ENCODE results near the gene PKIG.
A peak's percentile ranks its signal among the peaks of the same experiment; 100 is the strongest.
"Not testable (repeated sequence)": the region's sequence is repeated elsewhere in the genome, so short reads cannot be mapped to it uniquely, and the experiment has no call there.

The PKIG gene

GRCh38 chr20:44572551-44573500 is 9.6 kb upstream of the PKIG start:
- no peak for DNase-seq (ENCODE audit: low spot score)

DNA sequence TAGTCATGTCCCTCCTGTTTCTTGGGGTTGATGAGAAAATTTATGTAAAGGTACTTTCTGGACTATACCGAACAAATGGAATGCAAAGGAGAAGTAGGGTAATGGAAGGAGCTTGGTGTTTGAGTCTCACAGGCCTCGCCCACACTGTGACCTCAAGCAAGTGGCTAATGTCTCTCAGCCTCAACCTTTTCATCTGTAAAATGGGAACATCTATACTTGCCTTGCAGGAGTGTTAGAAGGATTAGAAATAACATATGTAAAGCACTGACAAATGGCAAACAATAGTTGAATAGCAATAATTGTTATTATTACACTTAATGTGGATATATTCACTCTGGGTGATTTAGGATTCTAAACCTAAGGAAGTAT is 8.9 kb upstream of the PKIG start:
- no peak for DNase-seq (ENCODE audit: low spot score)

DNA sequence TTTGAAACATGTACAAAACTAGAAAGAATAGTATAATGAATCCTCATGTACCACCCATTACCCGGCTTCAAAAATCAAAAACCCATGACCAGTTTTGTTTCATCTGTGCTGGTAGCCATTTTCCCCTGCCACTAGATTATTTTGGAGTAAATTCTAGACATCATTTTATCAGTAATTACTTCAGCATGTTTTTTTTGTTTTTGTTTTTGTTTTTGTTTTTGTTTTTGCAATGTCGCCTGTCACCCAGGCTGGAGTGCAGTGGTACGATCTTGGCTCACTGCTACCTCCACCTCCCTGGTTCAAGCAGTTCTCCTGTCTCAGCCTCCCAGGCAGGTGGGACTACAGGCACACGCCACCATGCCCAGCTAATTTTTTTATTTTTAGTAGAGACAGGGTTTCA is 8.0 kb upstream of the PKIG start:
- no peak for DNase-seq (ENCODE audit: low spot score)

- peak; percentile 54 for DNase-seq (ENCODE audit: low spot score)
Measured at GRCh38 chr20:44576297-44576696, 6.1 kb upstream of the PKIG start.

DNA sequence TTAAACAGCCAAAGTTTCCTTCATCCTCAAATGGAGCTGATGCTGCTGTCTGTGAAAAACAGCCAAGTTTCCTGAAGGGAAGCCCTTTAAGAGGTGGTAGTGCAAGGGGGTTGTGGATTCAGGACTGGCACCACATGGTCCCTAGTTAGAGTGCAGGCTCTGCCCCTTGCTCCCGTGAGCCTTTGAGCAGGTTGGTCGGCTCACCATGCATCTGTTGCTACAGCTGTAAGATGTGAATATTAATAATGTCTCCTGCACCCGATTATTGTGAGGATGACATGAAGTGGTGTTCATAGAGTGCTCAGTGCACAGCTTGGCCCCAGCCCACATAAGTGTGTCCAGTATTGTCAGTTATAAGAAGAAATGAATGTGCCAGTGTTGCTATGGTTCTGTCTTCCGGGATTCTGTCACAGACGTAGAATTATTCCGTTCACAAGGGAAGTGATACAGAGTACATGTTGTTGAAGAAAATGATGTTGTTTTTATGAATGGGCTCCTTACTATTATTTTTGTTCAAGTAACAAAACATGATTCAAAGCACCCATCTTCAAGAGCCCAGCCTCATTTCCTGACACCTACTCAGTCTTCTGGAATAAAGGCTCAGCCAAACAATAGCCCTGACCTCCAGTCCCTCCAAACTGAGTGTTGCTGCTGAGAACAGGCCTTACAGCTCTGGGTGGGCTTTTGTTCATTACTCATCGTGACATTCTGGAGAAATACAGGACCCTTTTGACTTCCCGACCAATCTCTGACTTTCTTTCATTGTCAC is 2.9 kb upstream of the PKIG start:
- DNase-seq (ENCODE audit: low spot score): no peak

DNA sequence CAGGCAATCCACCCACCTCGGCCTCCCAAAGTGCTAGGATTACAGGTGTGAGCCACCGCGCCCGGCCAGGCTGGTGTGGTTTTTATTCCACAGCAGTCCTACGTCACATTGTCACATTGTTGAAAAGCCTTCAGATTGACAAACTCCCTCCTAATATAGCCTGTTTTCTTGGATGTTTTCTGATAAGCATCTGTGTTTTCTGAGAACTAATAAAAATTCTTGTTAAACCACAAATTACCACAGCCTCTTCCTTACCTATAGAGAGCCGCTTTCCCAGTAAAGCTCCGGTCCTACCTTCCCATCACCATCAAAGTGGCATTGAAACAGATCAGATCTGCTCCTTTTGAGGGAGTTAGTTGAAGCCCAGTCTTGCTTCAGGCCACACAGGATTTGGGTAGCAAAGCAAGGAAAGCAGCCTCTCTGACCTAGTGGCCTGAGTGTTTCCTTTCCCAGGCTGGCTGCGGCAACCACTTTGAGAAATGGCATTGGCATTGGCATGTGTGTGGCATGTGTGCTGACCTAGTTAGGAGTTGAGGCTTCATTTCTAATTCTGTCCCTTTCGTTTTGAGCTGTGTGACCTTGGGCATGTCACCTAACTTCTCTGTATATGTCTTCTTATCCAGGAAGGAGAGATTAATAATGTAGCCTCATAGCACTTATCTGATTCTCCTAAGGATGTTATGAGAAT is 1.7 kb upstream of the PKIG start:
- no peak for DNase-seq (ENCODE audit: low spot score)

- DNase-seq (ENCODE audit: low spot score): no peak
Measured at GRCh38 chr20:44581515-44581914, 864 bp upstream of the PKIG start.

GRCh38 chr20:44583157-44583556 is 778 bp downstream of the PKIG start:
- no peak for DNase-seq (ENCODE audit: low spot score)

DNA sequence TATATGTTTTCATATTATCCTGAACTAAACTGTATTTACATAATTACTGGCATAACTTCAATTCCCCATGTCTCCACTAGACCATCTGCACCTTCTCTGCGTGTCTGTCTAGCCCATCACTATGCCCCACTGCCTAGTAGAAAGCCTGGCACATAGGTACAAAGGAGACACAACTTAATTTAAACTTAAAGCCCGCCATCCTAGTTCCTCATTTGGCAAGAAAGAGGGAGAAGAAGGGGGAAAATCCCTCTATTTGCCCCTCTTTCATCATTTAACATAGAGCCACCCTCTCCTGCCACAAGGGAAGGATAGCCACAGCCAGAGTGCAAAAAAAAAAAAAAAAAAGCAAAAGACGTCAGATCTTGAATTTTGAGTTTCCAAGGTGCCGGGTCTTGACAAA is 1.8 kb downstream of the PKIG start:
- no peak for DNase-seq (ENCODE audit: low spot score)

DNA sequence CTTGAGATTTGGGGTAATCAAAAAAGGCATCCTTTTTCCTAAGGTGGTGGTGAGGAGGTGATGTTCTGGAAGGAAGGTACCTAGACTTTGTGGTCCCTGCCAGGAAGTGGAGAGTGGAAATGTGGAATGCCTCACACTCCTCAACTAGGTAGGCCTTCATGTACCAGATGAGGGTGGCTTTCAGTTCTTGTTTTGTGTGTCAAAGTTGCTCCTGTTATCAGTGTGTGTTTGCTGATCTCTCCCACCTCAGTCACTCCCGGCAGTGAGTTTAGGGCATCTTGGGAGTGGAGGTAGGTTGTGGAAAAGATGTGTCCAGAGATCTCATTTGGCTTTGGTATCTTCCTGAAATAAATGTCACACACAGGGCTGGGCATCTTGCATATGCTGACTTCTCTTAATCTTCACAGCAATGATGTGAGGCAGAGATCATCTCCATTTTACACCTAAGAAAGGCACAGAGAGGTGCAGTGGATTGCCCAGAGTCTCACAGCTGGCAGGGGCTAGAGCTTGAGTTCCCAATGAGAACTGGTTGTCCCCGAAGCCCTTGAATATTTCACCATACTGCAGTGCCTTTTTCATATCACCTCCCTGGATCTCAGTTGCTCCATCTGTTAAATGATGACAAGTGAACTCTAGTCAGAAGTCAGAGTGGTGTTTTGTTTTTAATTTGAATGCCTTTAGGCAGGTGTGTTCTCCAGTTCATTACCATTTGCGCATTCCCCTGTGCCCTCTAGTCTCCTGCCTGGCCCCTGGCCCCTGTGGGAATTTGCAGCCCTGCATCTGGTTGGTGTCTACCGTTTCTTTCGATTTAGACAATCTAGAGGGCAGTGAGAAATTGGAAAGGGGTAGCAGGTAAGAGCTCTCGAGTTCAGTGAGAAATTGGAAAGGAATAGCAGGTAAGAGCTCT is 2.9 kb downstream of the PKIG start:
- DNase-seq (ENCODE audit: low spot score): peak; percentile 48

DNA sequence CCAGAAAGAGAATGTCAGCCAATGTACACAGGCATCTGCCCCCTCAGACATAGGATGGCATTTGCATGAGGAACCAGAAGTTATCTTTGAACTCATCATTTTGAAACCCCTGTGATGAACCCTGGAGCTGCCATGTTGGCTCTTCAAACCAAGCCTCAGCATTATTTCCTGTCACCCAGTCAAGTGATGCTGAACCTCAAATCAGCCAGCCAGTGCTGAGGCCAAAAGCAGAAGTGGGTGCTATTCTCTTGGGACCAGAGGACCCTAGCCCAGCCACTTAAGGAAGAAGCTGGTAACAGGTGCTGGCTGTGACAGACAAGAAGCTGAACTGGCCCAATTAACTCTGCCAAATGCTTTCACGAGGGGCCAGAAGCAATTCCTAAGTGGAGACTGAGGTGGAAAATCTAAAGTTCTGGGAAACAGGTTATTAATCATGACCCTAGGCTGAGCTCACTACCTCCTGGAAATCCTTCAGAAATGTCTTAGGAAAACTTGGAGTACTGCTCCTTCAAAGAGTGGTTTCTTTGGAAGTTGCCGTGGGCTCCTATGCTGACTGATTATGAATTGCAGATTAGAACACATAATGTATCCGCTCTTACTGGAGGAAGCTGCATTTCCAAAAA is 4.0 kb downstream of the PKIG start:
- DNase-seq (ENCODE audit: low spot score): peak; percentile 75

GRCh38 chr20:44587035-44587980 is 4.9 kb downstream of the PKIG start:
- DNase-seq (ENCODE audit: low spot score): no peak

- not testable (repeated sequence) for DNase-seq (ENCODE audit: low spot score)
Measured at GRCh38 chr20:44588321-44588720, 5.9 kb downstream of the PKIG start.

- DNase-seq (ENCODE audit: low spot score): no peak
Measured at GRCh38 chr20:44589537-44589936, 7.2 kb downstream of the PKIG start.

GRCh38 chr20:44590980-44591778 is 8.8 kb downstream of the PKIG start:
- peak; percentile 55 for DNase-seq (ENCODE audit: low spot score)

- DNase-seq (ENCODE audit: low spot score): no peak
Measured at GRCh38 chr20:44592366-44592765, 10.0 kb downstream of the PKIG start.

DNA sequence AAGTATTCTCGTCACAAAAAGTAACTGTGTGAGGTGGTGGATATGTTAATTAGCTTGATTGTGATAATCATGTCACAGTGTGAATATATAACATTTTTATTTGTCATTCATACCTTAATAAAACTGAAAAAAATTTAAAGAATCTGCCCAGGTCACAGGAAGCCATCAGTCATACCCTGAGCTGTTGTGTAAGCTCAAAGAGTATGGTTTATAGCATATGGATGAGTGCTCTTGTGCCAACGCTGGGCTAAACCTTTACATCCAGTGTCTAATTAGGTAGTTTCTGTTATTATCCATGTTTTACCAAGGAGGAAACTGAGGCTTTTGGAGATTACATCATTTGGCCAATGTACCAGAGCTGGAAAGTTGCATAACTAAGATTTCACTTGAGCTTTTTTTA is 11.4 kb downstream of the PKIG start:
- no peak for DNase-seq (ENCODE audit: low spot score)

DNA sequence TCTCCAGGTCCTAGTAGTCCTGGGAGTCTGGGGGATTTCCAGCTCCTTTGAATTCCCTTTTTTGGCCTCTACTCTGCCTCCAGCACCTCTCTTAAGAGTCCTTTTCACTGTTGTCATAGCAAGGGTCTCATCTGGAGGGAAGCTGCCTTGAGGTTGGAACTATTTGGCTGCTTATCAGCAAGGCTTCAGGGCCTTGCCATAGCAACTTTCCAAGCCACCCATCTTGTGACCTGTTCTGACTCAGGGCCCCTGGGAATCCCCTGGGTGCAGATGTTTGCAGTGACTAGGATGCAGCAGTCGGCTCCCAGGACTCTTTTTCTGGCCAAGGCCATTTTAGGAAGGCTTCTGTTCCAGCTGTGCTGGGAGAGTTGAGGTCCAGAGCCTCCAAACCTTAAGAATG is 12.4 kb downstream of the PKIG start:
- no peak for DNase-seq (ENCODE audit: low spot score)

DNA sequence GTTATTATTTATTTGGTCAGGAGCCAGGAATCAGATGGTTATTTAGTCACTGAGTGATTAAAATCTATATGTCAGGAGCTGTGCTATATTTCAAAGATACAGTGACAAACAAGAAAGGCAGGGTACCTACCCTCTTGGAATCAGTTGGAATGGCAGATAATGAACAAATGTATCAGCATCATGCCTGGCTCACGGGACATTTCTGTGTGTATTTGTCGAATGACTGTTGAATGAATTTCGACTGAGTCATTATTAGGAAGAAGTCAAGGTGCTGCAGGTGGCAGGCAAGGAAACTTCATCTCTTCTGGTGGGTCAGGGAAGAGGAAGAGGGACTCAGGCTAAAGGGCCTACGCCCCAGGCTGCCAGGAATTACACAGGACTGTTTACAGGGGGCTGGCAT is 13.6 kb downstream of the PKIG start:
- no peak for DNase-seq (ENCODE audit: low spot score)

All from germinal center (tissue), 1 donor.